HUES64 (cell line): ENCODE measurements around the gene TRANK1.

Experiments used
- H3K27ac ChIP-seq: 2 replicates; pipeline ENCODE4 v1.7.0; 2013; ENCODE audit warnings: low read depth, low read length, inconsistent platforms
- H3K27me3 ChIP-seq: 2 replicates; pipeline ENCODE4 v1.6.1; 2013; ENCODE audit warnings: mild to moderate bottlenecking, low read length; ENCODE audit not compliant: insufficient read depth
- H3K36me3 ChIP-seq: 2 replicates; pipeline ENCODE4 v1.6.1; 2013; ENCODE audit warnings: mild to moderate bottlenecking, low read length; ENCODE audit not compliant: insufficient read depth
- H3K4me1 ChIP-seq: 2 replicates; pipeline ENCODE4 v1.6.1; 2013; ENCODE audit warnings: mild to moderate bottlenecking, low read length, moderate library complexity; ENCODE audit not compliant: insufficient read depth
- H3K4me3 ChIP-seq: 2 replicates; pipeline ENCODE4 v1.5.1; 2013; ENCODE audit warnings: mild to moderate bottlenecking, low read length, moderate library complexity
- H3K9ac ChIP-seq: 2 replicates; pipeline ENCODE4 v1.6.1; 2013; ENCODE audit warnings: mild to moderate bottlenecking, low read depth, low read length
- H3K9me3 ChIP-seq: 2 replicates; pipeline ENCODE4 v1.6.1; 2013; ENCODE audit warnings: low read depth, low read length; ENCODE audit not compliant: insufficient read depth
- WGBS: fragments of 150-250, 120-280 bp; methylation state at CpG from one replicate; pipeline ENCODE4 v1.1.7; 2013; ENCODE audit warnings: missing lambda C conversion rate; 5-methylcytosine and 5-hydroxymethylcytosine counted together

Gene TRANK1

GRCh38 chr3:36813305-36813704 is 131.5 kb downstream of the TRANK1 start:
- 90% methylated on average over 6 of the region's 6 CpGs for WGBS
- no peak overlapping the region for H3K27ac ChIP-seq

GRCh38 chr3:36812240-36812639 is 132.6 kb downstream of the TRANK1 start:
- Histone ChIP-seq H3K4me1 (no peaks in the 10 kb centered on the region), H3K27ac (no peak overlapping the region), H3K36me3 (no peaks in the 10 kb centered on the region), H3K4me3 (no peak overlapping the region), H3K9me3 (no peaks in the 10 kb centered on the region), H3K27me3 (no peaks in the 10 kb centered on the region), H3K9ac (no peak overlapping the region)
- WGBS: 83% methylated on average over 1 of the region's 1 CpG

More at GRCh38 chr3:36813305-36813704, 131.5 kb downstream of the TRANK1 start:
- Histone ChIP-seq H3K4me1 (no peaks in the 10 kb centered on the region), H3K9ac (no peak overlapping the region), H3K4me3 (no peak overlapping the region), H3K9me3 (no peaks in the 10 kb centered on the region), H3K36me3 (no peaks in the 10 kb centered on the region), H3K27me3 (no peaks in the 10 kb centered on the region)

- Histone ChIP-seq H3K9ac (no peak overlapping the region), H3K4me3 (no peak overlapping the region), H3K27ac (no peak overlapping the region), H3K9me3 (no peaks in the 10 kb centered on the region), H3K36me3 (no peaks in the 10 kb centered on the region), H3K4me1 (no peaks in the 10 kb centered on the region), H3K27me3 (no peaks in the 10 kb centered on the region)
- 100% methylated on average over 2 of the region's 2 CpGs for WGBS
Observed at GRCh38 chr3:36811768-36812167, 133.1 kb downstream of the TRANK1 start.

GRCh38 chr3:36804295-36805055 is 140.4 kb downstream of the TRANK1 start:
- Histone ChIP-seq H3K27ac (no peak overlapping the region), H3K4me3 (no peak overlapping the region), H3K9ac (no peak overlapping the region), H3K27me3 (no peaks in the 10 kb centered on the region), H3K9me3 (peaks cover 13% of the 10 kb centered on the region), H3K4me1 (peaks cover 8% of the 10 kb centered on the region), H3K36me3 (no peaks in the 10 kb centered on the region)
- WGBS: 87% methylated on average over 2 of the region's 2 CpGs

- no peaks in the 10 kb centered on the region for H3K27me3 ChIP-seq
- H3K9me3 ChIP-seq: peaks cover 13% of the 10 kb centered on the region
- peaks cover 8% of the 10 kb centered on the region for H3K4me1 ChIP-seq
- no peaks in the 10 kb centered on the region for H3K36me3 ChIP-seq
- WGBS: 94% methylated on average over 5 of the region's 5 CpGs
- no peak overlapping the region for H3K27ac ChIP-seq
- H3K4me3 ChIP-seq: no peak overlapping the region
- no peak overlapping the region for H3K9ac ChIP-seq
Observed at GRCh38 chr3:36803091-36803791, 141.6 kb downstream of the TRANK1 start.

- H3K4me3 ChIP-seq: no peak overlapping the region
- H3K9me3 ChIP-seq: peaks cover 7% of the 10 kb centered on the region
- H3K9ac ChIP-seq: no peak overlapping the region
- WGBS: 75% methylated on average over 3 of the region's 3 CpGs
- peaks cover 8% of the 10 kb centered on the region for H3K4me1 ChIP-seq
- no peaks in the 10 kb centered on the region for H3K36me3 ChIP-seq
- H3K27ac ChIP-seq: no peak overlapping the region
- H3K27me3 ChIP-seq: no peaks in the 10 kb centered on the region
Observed at GRCh38 chr3:36800533-36801116, 144.2 kb downstream of the TRANK1 start.

GRCh38 chr3:36796881-36797280 is 148.0 kb downstream of the TRANK1 start:
- Histone ChIP-seq H3K27me3 (no peaks in the 10 kb centered on the region), H3K4me1 (peaks cover 8% of the 10 kb centered on the region), H3K36me3 (no peaks in the 10 kb centered on the region), H3K9ac (no peak overlapping the region), H3K4me3 (no peak overlapping the region), H3K27ac (no peak overlapping the region), H3K9me3 (no peaks in the 10 kb centered on the region)

GRCh38 chr3:36796161-36796560 is 148.7 kb downstream of the TRANK1 start:
- WGBS: 91% methylated on average over 2 of the region's 2 CpGs
- Histone ChIP-seq H3K9me3 (no peaks in the 10 kb centered on the region), H3K27me3 (no peaks in the 10 kb centered on the region), H3K4me1 (peaks cover 8% of the 10 kb centered on the region), H3K27ac (no peak overlapping the region), H3K9ac (no peak overlapping the region), H3K36me3 (no peaks in the 10 kb centered on the region), H3K4me3 (no peak overlapping the region)

GRCh38 chr3:36795622-36796021 is 149.2 kb downstream of the TRANK1 start:
- Histone ChIP-seq H3K4me1 (peaks cover 3% of the 10 kb centered on the region; the same call in 1 of the 2 replicates), H3K27ac (no peak overlapping the region), H3K9me3 (no peaks in the 10 kb centered on the region), H3K4me3 (no peak overlapping the region), H3K27me3 (no peaks in the 10 kb centered on the region), H3K9ac (no peak overlapping the region), H3K36me3 (no peaks in the 10 kb centered on the region)
- WGBS: 90% methylated on average over 1 of the region's 1 CpG

- Histone ChIP-seq H3K36me3 (no peaks in the 10 kb centered on the region), H3K4me1 (no peaks in the 10 kb centered on the region), H3K4me3 (no peak overlapping the region), H3K9ac (no peak overlapping the region), H3K27me3 (no peaks in the 10 kb centered on the region), H3K9me3 (no peaks in the 10 kb centered on the region), H3K27ac (no peak overlapping the region)
- WGBS: 46% methylated on average over 4 of the region's 4 CpGs
Observed at GRCh38 chr3:36792342-36792741, 152.5 kb downstream of the TRANK1 start.

GRCh38 chr3:36790765-36791164 is 154.1 kb downstream of the TRANK1 start:
- Histone ChIP-seq H3K9me3 (no peaks in the 10 kb centered on the region), H3K9ac (no peak overlapping the region)
- 77% methylated on average over 6 of the region's 6 CpGs for WGBS

More at GRCh38 chr3:36790765-36791164, 154.1 kb downstream of the TRANK1 start:
- Histone ChIP-seq H3K4me3 (no peak overlapping the region), H3K36me3 (no peaks in the 10 kb centered on the region), H3K27me3 (no peaks in the 10 kb centered on the region), H3K27ac (no peak overlapping the region), H3K4me1 (no peaks in the 10 kb centered on the region)
